PFSK-1 (cell line): Measurements from ENCODE around the gene ADH4.

Source experiments
- POLR2AphosphoS5 ChIP-seq: IDR thresholded peaks from 2 replicates; pipeline ENCODE4 v1.6.1; 2012; ENCODE audit warnings: low read depth, mild to moderate bottlenecking, control low read depth, low read length, moderate library complexity
- REST ChIP-seq, 2 experiments: IDR thresholded peaks; 2 replicates each; pipeline versions ENCODE4 v1.6.1 to v1.8.0; 2011 to 2012; ENCODE audit warnings: low read depth in 2 of 2, low read length in 2 of 2, control low read depth in 1 of 2, inconsistent platforms in 1 of 2, mild to moderate bottlenecking in 1 of 2, moderate library complexity in 1 of 2; ENCODE audit not compliant: insufficient read depth in 1 of 2
- TAF1 ChIP-seq: IDR thresholded peaks from 2 replicates; pipeline ENCODE4 v1.6.1; 2012; ENCODE audit warnings: low read length, control low read depth, borderline replicate concordance; ENCODE audit not compliant: insufficient read depth

GRCh38 chr4:99151995-99152394 is 7.9 kb upstream of the ADH4 start:
- TF ChIP-seq REST (IDR thresholded peaks at IDR 0.05; ENCODE audit: insufficient read depth in 1 of 2, low read depth in 2 of 2, low read length in 2 of 2) (no peak), TAF1 (no peak), POLR2AphosphoS5 (no peak)
